GM12891 (cell line): ENCODE results near the gene LNX1.

ENCODE experiments used
- PAX5 ChIP-seq: IDR thresholded peaks from 2 replicates; pipeline ENCODE4 v1.6.1; 2011; ENCODE audit warnings: low read length, moderate library complexity, mild to moderate bottlenecking; ENCODE audit not compliant: insufficient read depth, severe bottlenecking
- POLR2A ChIP-seq: IDR thresholded peaks from 2 replicates; pipeline ENCODE4 v1.6.1; 2011; ENCODE audit warnings: low read depth, low read length, control low read depth
- POLR2AphosphoS5 ChIP-seq: IDR thresholded peaks from 2 replicates; pipeline ENCODE4 v1.6.1; 2011; ENCODE audit warnings: low read depth, low read length, control low read depth
- SPI1 ChIP-seq: IDR thresholded peaks from 2 replicates; pipeline ENCODE4 v1.6.1; 2011; ENCODE audit warnings: low read depth, low read length, control low read depth
- TAF1 ChIP-seq: IDR thresholded peaks from 2 replicates; pipeline ENCODE4 v1.6.1; 2011; ENCODE audit warnings: low read depth, low read length, control low read depth

DNA sequence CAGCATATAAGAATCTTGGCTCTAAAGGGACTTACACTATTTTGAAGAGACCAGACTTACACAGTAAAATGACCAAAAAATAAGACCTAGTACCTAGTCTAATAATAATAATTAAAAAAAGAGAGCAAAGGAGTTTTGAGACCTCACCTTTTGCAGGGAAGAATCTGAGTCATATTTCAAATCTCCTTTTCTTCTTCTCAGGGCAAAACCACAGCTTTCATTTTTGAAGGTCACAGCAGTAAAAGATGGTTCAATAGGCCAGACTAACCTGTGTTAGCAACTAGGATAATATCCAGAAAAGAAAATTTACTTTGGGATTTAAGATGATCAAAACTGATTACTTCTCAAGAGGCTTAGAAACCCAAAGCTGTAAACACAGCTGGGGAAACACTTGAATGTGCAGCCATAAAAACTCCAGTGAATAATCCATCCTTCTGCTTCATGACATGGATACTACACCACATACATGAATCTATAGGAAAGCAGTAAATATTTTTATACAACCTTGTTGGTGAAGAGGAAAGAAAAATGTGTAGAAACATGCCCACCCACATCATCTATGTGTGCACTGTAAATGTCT lies 25.9 kb upstream of the LNX1 start:
- no peak for TF ChIP-seq POLR2AphosphoS5
- TF ChIP-seq POLR2A = no peak
- TF ChIP-seq PAX5 = no peak
- TF ChIP-seq SPI1 = no peak
- no peak for TF ChIP-seq TAF1
